HG03066 (cell line): ENCODE data around the gene GBX1.

Source experiments
- ATAC-seq: cut with Tn5 transposase; IDR thresholded peaks from one replicate; pipeline ENCODE4 v1.9.1; 2021; ENCODE audit warnings: low read depth; ENCODE audit not compliant: unreplicated experiment

GBX1 gene

GRCh38 chr7:151116603-151117440 lies 50.7 kb downstream of the GBX1 start:
- ATAC-seq, result no peak

GRCh38 chr7:151115836-151116418 lies 51.6 kb downstream of the GBX1 start:
- ATAC-seq, result no peak

- no peak for ATAC-seq
Measured at GRCh38 chr7:151115121-151115835, 52.2 kb downstream of the GBX1 start.

GRCh38 chr7:151114151-151115090 lies 53.1 kb downstream of the GBX1 start:
- ATAC-seq, result no peak

GRCh38 chr7:151113344-151114150 lies 53.9 kb downstream of the GBX1 start:
- ATAC-seq, result no peak

- peak; percentile 78 for ATAC-seq
Measured at GRCh38 chr7:151110941-151111645, 56.4 kb downstream of the GBX1 start.

GRCh38 chr7:151110236-151110940 lies 57.1 kb downstream of the GBX1 start:
- ATAC-seq, result no peak

- no peak for ATAC-seq
Measured at GRCh38 chr7:151109094-151110048, 58.1 kb downstream of the GBX1 start.

- ATAC-seq, result no peak
Measured at GRCh38 chr7:151107882-151108281, 59.6 kb downstream of the GBX1 start.

- ATAC-seq, result no peak
Measured at GRCh38 chr7:151104411-151105235, 62.9 kb downstream of the GBX1 start.

GRCh38 chr7:151103973-151104372 lies 63.5 kb downstream of the GBX1 start:
- no peak for ATAC-seq

GRCh38 chr7:151102991-151103390 lies 64.5 kb downstream of the GBX1 start:
- no peak for ATAC-seq

- no peak for ATAC-seq
Measured at GRCh38 chr7:151101621-151102396, 65.7 kb downstream of the GBX1 start.

- ATAC-seq, result no peak
Measured at GRCh38 chr7:151100921-151101320, 66.6 kb downstream of the GBX1 start.

- no peak for ATAC-seq
Measured at GRCh38 chr7:151099486-151100211, 67.8 kb downstream of the GBX1 start.
